H1 (cell line): ENCODE data around the gene RTP2. TPM values are rescaled to one million over a fixed set of nuclear protein-coding genes. Genes with fewer than 3 reads are reported as not detected.

Experiments used
- ATF3 ChIP-seq: IDR thresholded peaks from 2 replicates; pipeline ENCODE4 v1.6.1; 2011; ENCODE audit warnings: low read depth, mild to moderate bottlenecking, low read length; ENCODE audit not compliant: insufficient read depth
- CBX8 ChIP-seq: fragments of 300-800, 300-1000 bp; sonication (generic); IDR thresholded peaks from 2 replicates; pipeline ENCODE4 v1.7.1; 2016; ENCODE audit warnings: low read depth, low read length, borderline replicate concordance
- CEBPB ChIP-seq: IDR thresholded peaks from 2 replicates; pipeline ENCODE4 v1.6.1; 2012; ENCODE audit warnings: low read depth, low read length
- CHD2 ChIP-seq: IDR thresholded peaks from 2 replicates; pipeline ENCODE4 v1.6.1; 2012; ENCODE audit warnings: low read length, improper control_type of control experiment
- CREB1 ChIP-seq: IDR thresholded peaks from 2 replicates; pipeline ENCODE4 v1.6.1; 2012; ENCODE audit warnings: inconsistent platforms
- E2F6 ChIP-seq: IDR thresholded peaks from 2 replicates; pipeline ENCODE4 v1.6.1; 2012; ENCODE audit warnings: inconsistent platforms
- GTF2F1 ChIP-seq: IDR thresholded peaks from 2 replicates; pipeline ENCODE4 v1.6.1; 2012; ENCODE audit warnings: low read depth, low read length, improper control_type of control experiment, borderline replicate concordance
- HDAC6 ChIP-seq: IDR thresholded peaks from one replicate; pipeline ENCODE4 v1.7.1; 2012; ENCODE audit warnings: low read depth, mild to moderate bottlenecking, inconsistent platforms, low read length, moderate library complexity
- KDM1A ChIP-seq: fragments of 200-600, 300-600 bp; sonication (generic); IDR thresholded peaks from 2 replicates; pipeline ENCODE4 v1.7.1; 2016; ENCODE audit warnings: mild to moderate bottlenecking, low read length, borderline replicate concordance
- KDM5A ChIP-seq: fragments of 200-600 bp; IDR thresholded peaks from 2 replicates; pipeline ENCODE4 v1.7.1; 2012; ENCODE audit warnings: mild to moderate bottlenecking, low read length, inconsistent platforms, mixed read lengths
- MAFK ChIP-seq: IDR thresholded peaks from 2 replicates; pipeline ENCODE4 v1.6.1; 2012; ENCODE audit warnings: low read depth, mild to moderate bottlenecking, improper control_type of control experiment, low read length
- NANOG ChIP-seq: IDR thresholded peaks from 2 replicates; pipeline ENCODE4 v1.6.1; 2011; ENCODE audit warnings: low read length, low read depth, mild to moderate bottlenecking, inconsistent platforms; ENCODE audit not compliant: insufficient read depth, poor library complexity, severe bottlenecking
- POLR2A ChIP-seq, 2 experiments: IDR thresholded peaks; 1 replicate in 1 of 2; 2 replicates in 1 of 2; pipeline ENCODE4 v1.6.1; 2011; ENCODE audit warnings: low read depth in 2 of 2, low read length in 2 of 2, mild to moderate bottlenecking in 2 of 2; ENCODE audit errors: control extremely low read depth in 1 of 2
- POLR2AphosphoS5 ChIP-seq: IDR thresholded peaks from 2 replicates; pipeline ENCODE4 v1.6.1; 2011; ENCODE audit warnings: low read depth, low read length
- RAD21 ChIP-seq, 2 experiments: IDR thresholded peaks in 1 of 2; conservative IDR thresholded peaks in 1 of 2; 2 replicates each; pipeline ENCODE4 v1.6.1; 2011; ENCODE audit warnings: low read depth in 2 of 2, low read length in 2 of 2, improper control_type of control experiment in 1 of 2, inconsistent platforms in 1 of 2, mild to moderate bottlenecking in 1 of 2, moderate library complexity in 1 of 2
- RFX5 ChIP-seq: IDR thresholded peaks from 2 replicates; pipeline ENCODE4 v1.6.1; 2011; ENCODE audit warnings: low read depth, low read length, improper control_type of control experiment, borderline replicate concordance
- SUZ12 ChIP-seq: fragments of 200-600 bp; sonication (generic); IDR thresholded peaks from 2 replicates; pipeline ENCODE4 v1.6.1; 2012; ENCODE audit warnings: mild to moderate bottlenecking, inconsistent platforms, low read length, moderate library complexity, mixed read lengths
- TAF1 ChIP-seq: IDR thresholded peaks from 2 replicates; pipeline ENCODE4 v1.6.1; 2011; ENCODE audit warnings: mild to moderate bottlenecking, low read depth, low read length
- TAF7 ChIP-seq: optimal IDR thresholded peaks from 2 replicates; pipeline ENCODE3; 2011; ENCODE audit warnings: low read depth, mild to moderate bottlenecking, inconsistent platforms, low read length, moderate library complexity, borderline replicate concordance
- TCF12 ChIP-seq: IDR thresholded peaks from 2 replicates; pipeline ENCODE4 v1.6.1; 2011; ENCODE audit warnings: low read depth, mild to moderate bottlenecking, low read length
- TEAD4 ChIP-seq: IDR thresholded peaks from 2 replicates; pipeline ENCODE4 v1.6.1; 2012; ENCODE audit warnings: low read depth, low read length, inconsistent platforms, mixed read lengths
- USF2 ChIP-seq: IDR thresholded peaks from 2 replicates; pipeline ENCODE4 v1.6.1; 2011; ENCODE audit warnings: low read length, improper control_type of control experiment
- ZNF274 ChIP-seq: IDR thresholded peaks from 2 replicates; pipeline ENCODE4 v1.7.0; 2012; ENCODE audit warnings: low read length, borderline replicate concordance; ENCODE audit errors: extremely low read depth
- polyA plus RNA-seq, 7 experiments: library from polyadenylated mRNA; depleted of rRNA in 3 of 7; stranded (reverse) in 5 of 7; unstranded in 2 of 7; fragments of >200 nt in 5 of 7; fragments of 200-250 nt in 2 of 7; gene quantifications; 1 replicate in 5 of 7; 2 replicates in 1 of 7; 4 replicates in 1 of 7; pipeline versions ENCODE4 v1.2.1 to v1.2.3, GENCODE V29; 2011 to 2013; ENCODE audit warnings: missing spikeins in 2 of 7, mixed read lengths in 2 of 7
- total RNA-seq: library from RNA; stranded (reverse); fragmentation: NEBNext Ultra II Directional; extraction: Animal tissue kit (Norgen Biotek cat#: 25700); gene quantifications from 2 replicates; pipeline ENCODE4 v1.2.1, GENCODE V29; 2021

Gene RTP2
- total and polyA plus RNA-seq, 2 of the 8 experiments (the other 6 are each of a cell fraction or from before 2014, with no cell fraction given) = not detected

GRCh38 chr3:187737368-187738070 is 35.2 kb upstream of the RTP2 start (continued):
- TF ChIP-seq ZNF274 (no peak), HDAC6 (no peak), TAF1 (0 out of 2 replicates have a peak, but pooled peaks have one; percentile 47), RAD21 (IDR thresholded peaks at IDR 0.05 in 1 of 2, conservative IDR thresholded peaks at IDR 0.05 in 1 of 2; ENCODE audit: low read depth in 2 of 2, low read length in 2 of 2) (no peak), KDM1A (no peak), NANOG (no peak), POLR2A (IDR thresholded peaks at IDR 0.05; ENCODE audit: control extremely low read depth in 1 of 2, low read depth in 2 of 2, low read length in 2 of 2) (no peak), TAF7 (no peak), TEAD4 (no peak), GTF2F1 (no peak), KDM5A (no peak), TCF12 (no peak), CBX8 (no peak), MAFK (no peak), POLR2AphosphoS5 (no peak), SUZ12 (0 out of 2 replicates have a peak, but pooled peaks have one; percentile 5), RFX5 (no peak), E2F6 (no peak), CREB1 (no peak), ATF3 (no peak), CEBPB (no peak), USF2 (no peak), CHD2 (no peak)
